Measurements from ENCODE around the gene LRRC58.

The LRRC58 gene

DNA sequence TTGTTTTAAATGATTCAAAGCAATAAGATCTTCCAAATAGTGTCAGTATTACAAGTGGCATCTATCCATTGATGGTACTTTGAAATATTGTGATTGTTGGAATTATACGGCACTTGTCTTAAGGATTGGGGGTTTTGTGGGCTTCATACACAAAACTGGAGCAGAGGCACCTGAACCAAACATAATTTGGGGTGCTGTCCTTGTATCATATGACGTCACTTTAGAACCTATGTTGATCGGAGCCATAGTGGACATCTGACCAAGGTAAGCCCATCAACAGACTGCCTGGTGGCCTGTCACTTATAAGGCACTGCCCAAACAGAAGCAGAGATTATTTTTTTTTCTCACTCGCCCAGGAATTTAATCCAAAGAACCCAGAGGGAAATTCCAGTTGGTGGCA, 2.9 kb upstream of the LRRC58 start:
- H3K27me3 ChIP-seq (ENCODE audit: low read length), result no peaks in the 10 kb centered on the region
- no peaks in the 10 kb centered on the region for H3K9me2 ChIP-seq (replicated peaks; ENCODE audit: insufficient read depth, low read length)
- peaks cover 18% of the 10 kb centered on the region for H3K79me2 ChIP-seq (ENCODE audit: insufficient read depth, low read length)
- no peak overlapping the region for H2AFZ ChIP-seq (ENCODE audit: low read depth, low read length, severe bottlenecking)
- no peak overlapping the region for H3K9ac ChIP-seq (ENCODE audit: low read length)
- TF ChIP-seq, protein P1, sequence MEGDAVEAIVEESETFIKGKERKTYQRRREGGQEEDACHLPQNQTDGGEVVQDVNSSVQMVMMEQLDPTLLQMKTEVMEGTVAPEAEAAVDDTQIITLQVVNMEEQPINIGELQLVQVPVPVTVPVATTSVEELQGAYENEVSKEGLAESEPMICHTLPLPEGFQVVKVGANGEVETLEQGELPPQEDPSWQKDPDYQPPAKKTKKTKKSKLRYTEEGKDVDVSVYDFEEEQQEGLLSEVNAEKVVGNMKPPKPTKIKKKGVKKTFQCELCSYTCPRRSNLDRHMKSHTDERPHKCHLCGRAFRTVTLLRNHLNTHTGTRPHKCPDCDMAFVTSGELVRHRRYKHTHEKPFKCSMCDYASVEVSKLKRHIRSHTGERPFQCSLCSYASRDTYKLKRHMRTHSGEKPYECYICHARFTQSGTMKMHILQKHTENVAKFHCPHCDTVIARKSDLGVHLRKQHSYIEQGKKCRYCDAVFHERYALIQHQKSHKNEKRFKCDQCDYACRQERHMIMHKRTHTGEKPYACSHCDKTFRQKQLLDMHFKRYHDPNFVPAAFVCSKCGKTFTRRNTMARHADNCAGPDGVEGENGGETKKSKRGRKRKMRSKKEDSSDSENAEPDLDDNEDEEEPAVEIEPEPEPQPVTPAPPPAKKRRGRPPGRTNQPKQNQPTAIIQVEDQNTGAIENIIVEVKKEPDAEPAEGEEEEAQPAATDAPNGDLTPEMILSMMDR (IDR thresholded peaks at IDR 0.05; ENCODE audit: insufficient read depth, low read length, poor library complexity, severe bottlenecking), result no peak
- no peak for TF ChIP-seq EZH2phosphoT487 (conservative IDR thresholded peaks at IDR 0.05; ENCODE audit: low read length)
- peaks cover 7% of the 10 kb centered on the region for H3F3A ChIP-seq (ENCODE audit: insufficient read depth)
- peaks cover 5% of the 10 kb centered on the region; the same call in 1 of the 2 replicates for H4K20me1 ChIP-seq (ENCODE audit: low read depth, low read length)
- no peak overlapping the region for H3K27ac ChIP-seq (ENCODE audit: low read depth, low read length)
- H3K4me3 ChIP-seq (ENCODE audit: insufficient read depth, low read length, poor library complexity, severe bottlenecking), result no peak overlapping the region
- H3K36me3 ChIP-seq (ENCODE audit: low read length), result 0 out of 2 replicates have a peak, but pooled peaks cover under 1% of the 10 kb centered on the region
- H3K9me3 ChIP-seq (ENCODE audit: insufficient read depth, low read length), result no peaks in the 10 kb centered on the region
- no peak overlapping the region for H3K4me2 ChIP-seq (ENCODE audit: low read depth, low read length, poor library complexity, severe bottlenecking)

- peak overlapping the region; percentile 78 for H3K4me3 ChIP-seq (ENCODE audit: insufficient read depth, low read length, poor library complexity, severe bottlenecking)
- H3K36me3 ChIP-seq (ENCODE audit: low read length), result peaks cover 14% of the 10 kb centered on the region
- H3F3A ChIP-seq (ENCODE audit: insufficient read depth), result peaks cover 7% of the 10 kb centered on the region
- H3K27me3 ChIP-seq (ENCODE audit: low read length), result no peaks in the 10 kb centered on the region
- H4K20me1 ChIP-seq (ENCODE audit: low read depth, low read length), result peaks cover 9% of the 10 kb centered on the region; the same call in 1 of the 2 replicates
- H3K9me2 ChIP-seq (replicated peaks; ENCODE audit: insufficient read depth, low read length), result no peaks in the 10 kb centered on the region
- H2AFZ ChIP-seq (ENCODE audit: low read depth, low read length, severe bottlenecking), result no peak overlapping the region
- H3K9ac ChIP-seq (ENCODE audit: low read length), result peak overlapping the region; percentile 73; the same call in 1 of the 2 replicates
- H3K9me3 ChIP-seq (ENCODE audit: insufficient read depth, low read length), result no peaks in the 10 kb centered on the region
- TF ChIP-seq, protein P1 (IDR thresholded peaks at IDR 0.05; ENCODE audit: insufficient read depth, low read length, poor library complexity, severe bottlenecking), result no peak
- no peak for TF ChIP-seq EZH2phosphoT487 (conservative IDR thresholded peaks at IDR 0.05; ENCODE audit: low read length)
- H3K4me2 ChIP-seq (ENCODE audit: low read depth, low read length, poor library complexity, severe bottlenecking), result peak overlapping the region; percentile 99
- peaks cover 33% of the 10 kb centered on the region for H3K79me2 ChIP-seq (ENCODE audit: insufficient read depth, low read length)
- H3K27ac ChIP-seq (ENCODE audit: low read depth, low read length), result peak overlapping the region; percentile 74
These were observed 1.3 kb upstream of the LRRC58 start for GRCh38 chr3:120350401-120350941.

GRCh38 chr3:120349855-120350125, 636 bp upstream of the LRRC58 start:
- H3K27ac ChIP-seq (ENCODE audit: low read depth, low read length), result peak overlapping the region; percentile 74

More at GRCh38 chr3:120349855-120350125, 636 bp upstream of the LRRC58 start:
- peaks cover 7% of the 10 kb centered on the region for H3F3A ChIP-seq (ENCODE audit: insufficient read depth)
- H2AFZ ChIP-seq (ENCODE audit: low read depth, low read length, severe bottlenecking), result peak overlapping the region; percentile 84
- H3K9me2 ChIP-seq (replicated peaks; ENCODE audit: insufficient read depth, low read length), result no peaks in the 10 kb centered on the region
- H3K9ac ChIP-seq (ENCODE audit: low read length), result peak overlapping the region; percentile 73
- H3K4me3 ChIP-seq (ENCODE audit: insufficient read depth, low read length, poor library complexity, severe bottlenecking), result peak overlapping the region; percentile 78
- H3K4me2 ChIP-seq (ENCODE audit: low read depth, low read length, poor library complexity, severe bottlenecking), result peak overlapping the region; percentile 99
- H3K9me3 ChIP-seq (ENCODE audit: insufficient read depth, low read length), result no peaks in the 10 kb centered on the region
- TF ChIP-seq, protein P1 (IDR thresholded peaks at IDR 0.05; ENCODE audit: insufficient read depth, low read length, poor library complexity, severe bottlenecking), result no peak
- no peak for TF ChIP-seq EZH2phosphoT487 (conservative IDR thresholded peaks at IDR 0.05; ENCODE audit: low read length)
- H3K27me3 ChIP-seq (ENCODE audit: low read length), result no peaks in the 10 kb centered on the region
- peaks cover 40% of the 10 kb centered on the region for H3K79me2 ChIP-seq (ENCODE audit: insufficient read depth, low read length)
- H4K20me1 ChIP-seq (ENCODE audit: low read depth, low read length), result peaks cover 9% of the 10 kb centered on the region; the same call in 1 of the 2 replicates
- H3K36me3 ChIP-seq (ENCODE audit: low read length), result peaks cover 21% of the 10 kb centered on the region

Data from SU-DHL-6 (cell line).